CD14-positive monocyte (primary cell): ENCODE data around the gene PTGR1. TPM values are rescaled to one million over a fixed set of nuclear protein-coding genes. Genes with fewer than 3 reads are reported as not detected.

Experiments
- DNase-seq, 3 donors: peaks; one replicate each; pipeline ENCODE4 v3.0.0-alpha.2; 2011 to 2022
- H2AFZ ChIP-seq: 2 replicates; pipeline ENCODE4 v1.6.0; 2012; ENCODE audit warnings: mild to moderate bottlenecking, low read depth, low read length, inconsistent platforms; ENCODE audit not compliant: insufficient read depth, poor library complexity, severe bottlenecking
- H3K27ac ChIP-seq, 2 donors: 1 replicate in 1 of 2; 2 replicates in 1 of 2; pipeline ENCODE4 v1.5.1; 2012 to 2013; ENCODE audit warnings: low read length in 2 of 2, control low read depth in 1 of 2, inconsistent platforms in 1 of 2, low read depth in 1 of 2, mild to moderate bottlenecking in 1 of 2
- H3K27me3 ChIP-seq, 2 donors: one replicate each; pipeline versions ENCODE4 v1.6.0 to v1.6.1; 2011 to 2013; ENCODE audit warnings: low read length in 2 of 2; ENCODE audit not compliant: control insufficient read depth in 2 of 2, insufficient read depth in 2 of 2
- H3K36me3 ChIP-seq, 2 donors: replicated peaks in 1 of 2; 1 replicate in 1 of 2; 2 replicates in 1 of 2; pipeline versions ENCODE4 v1.5.1 to v1.6.1; 2012 to 2013; ENCODE audit warnings: low read length in 2 of 2, control low read depth in 1 of 2, inconsistent platforms in 1 of 2, mild to moderate bottlenecking in 1 of 2; ENCODE audit not compliant: insufficient read depth in 2 of 2, control insufficient read depth in 1 of 2
- H3K4me1 ChIP-seq, 2 donors: 1 replicate in 1 of 2; 2 replicates in 1 of 2; pipeline versions ENCODE4 v1.5.1 to v1.6.1; 2012 to 2013; ENCODE audit warnings: low read length in 2 of 2, control low read depth in 1 of 2, inconsistent platforms in 1 of 2, mild to moderate bottlenecking in 1 of 2, moderate library complexity in 1 of 2; ENCODE audit not compliant: insufficient read depth in 2 of 2, control insufficient read depth in 1 of 2
- H3K4me2 ChIP-seq: replicated peaks from 2 replicates; pipeline ENCODE3; 2012; ENCODE audit warnings: low read length, moderate library complexity, mild to moderate bottlenecking; ENCODE audit not compliant: poor library complexity, severe bottlenecking; ENCODE audit errors: extremely low read depth
- H3K4me3 ChIP-seq, 3 experiments: fragments of 200-600 bp in 1 of 3; sonication (generic) in 1 of 3; replicated peaks in 1 of 3; 1 replicate in 2 of 3; 2 replicates in 1 of 3; pipeline ENCODE4 v1.5.1; 2011 to 2013; ENCODE audit warnings: low read length in 3 of 3, mild to moderate bottlenecking in 3 of 3, control low read depth in 2 of 3, low read depth in 2 of 3, inconsistent platforms in 1 of 3, moderate library complexity in 1 of 3
- H3K79me2 ChIP-seq: 2 replicates; pipeline ENCODE4 v1.6.0; 2012; ENCODE audit warnings: mild to moderate bottlenecking, control low read depth, inconsistent platforms, low read length, moderate library complexity; ENCODE audit not compliant: insufficient read depth
- H3K9ac ChIP-seq: 2 replicates; pipeline ENCODE4 v1.6.0; 2017; ENCODE audit warnings: low read length, mild to moderate bottlenecking; ENCODE audit not compliant: insufficient read depth, poor library complexity, severe bottlenecking
- H3K9me3 ChIP-seq, 2 donors: replicated peaks in 1 of 2; 1 replicate in 1 of 2; 2 replicates in 1 of 2; pipeline versions ENCODE4 v1.5.1 to v1.6.1; 2012 to 2013; ENCODE audit warnings: low read length in 2 of 2, control low read depth in 1 of 2; ENCODE audit not compliant: control insufficient read depth in 1 of 2, insufficient read depth in 1 of 2
- H4K20me1 ChIP-seq: 2 replicates; pipeline ENCODE4 v1.6.0; 2012; ENCODE audit warnings: mild to moderate bottlenecking, low read length, control low read depth, moderate library complexity; ENCODE audit not compliant: insufficient read depth
- H3K27ac Mint-ChIP-seq, 7 donors: one replicate each; pipeline ENCODE4 v1.8.0; 2020; ENCODE audit warnings: mild to moderate bottlenecking in 7 of 7, mixed read lengths in 7 of 7, moderate library complexity in 6 of 7, inconsistent platforms in 2 of 7
- H3K27me3 Mint-ChIP-seq, 3 donors: one replicate each; pipeline ENCODE4 v1.8.0; 2021 to 2022; ENCODE audit warnings: low read depth in 3 of 3, mild to moderate bottlenecking in 3 of 3, mixed read lengths in 3 of 3, moderate library complexity in 3 of 3, inconsistent platforms in 1 of 3
- H3K36me3 Mint-ChIP-seq, 2 donors: one replicate each; pipeline ENCODE4 v1.8.0; 2020; ENCODE audit warnings: mixed read lengths in 2 of 2, inconsistent platforms in 1 of 2, mild to moderate bottlenecking in 1 of 2
- H3K4me1 Mint-ChIP-seq: one replicate; pipeline ENCODE4 v1.8.0; 2020; ENCODE audit warnings: mild to moderate bottlenecking, mixed read lengths
- H3K4me3 Mint-ChIP-seq, 2 donors: one replicate each; pipeline ENCODE4 v1.8.0; 2020; ENCODE audit warnings: mild to moderate bottlenecking in 2 of 2, mixed read lengths in 2 of 2, moderate library complexity in 1 of 2
- H3K9me3 Mint-ChIP-seq, 7 donors: one replicate each; pipeline ENCODE4 v1.8.0; 2020 to 2022; ENCODE audit warnings: mixed read lengths in 7 of 7, mild to moderate bottlenecking in 6 of 7, moderate library complexity in 6 of 7, inconsistent platforms in 2 of 7
- WGBS: methylation state at CpG from one replicate; pipeline ENCODE4 v1.1.5; 2013; ENCODE audit warnings: missing lambda C conversion rate; ENCODE audit not compliant: insufficient coverage; 5-methylcytosine and 5-hydroxymethylcytosine counted together
- intact Hi-C, 2 donors: fragments of 100-400 bp; cut with micrococcal nuclease; formaldehyde crosslinking; loops; one replicate each; pipeline versions ENCODE4 v1.15.0 to v1.15.1; 2023
- polyA plus RNA-seq, 3 donors: library from polyadenylated mRNA; depleted of rRNA in 1 of 3; unstranded in 2 of 3; stranded (reverse) in 1 of 3; fragments of 300-500 nt in 2 of 3; fragments of >200 nt in 1 of 3; fragmentation: Illumina TruSeq in 2 of 3; gene quantifications; 1 replicate in 2 of 3; 2 replicates in 1 of 3; pipeline ENCODE4 v1.2.3, GENCODE V29; 2012 to 2021
- TF ChIP-seq, protein P1 (sequence below): fragments of 200-600 bp; IDR thresholded peaks from one replicate; pipeline ENCODE4 v1.8.0; 2022; ENCODE audit warnings: antibody characterized with exemption, mild to moderate bottlenecking

Gene PTGR1
- polyA plus RNA-seq, 3 donors, result 0.41 to 1.1 (median 0.68) TPM

DNA sequence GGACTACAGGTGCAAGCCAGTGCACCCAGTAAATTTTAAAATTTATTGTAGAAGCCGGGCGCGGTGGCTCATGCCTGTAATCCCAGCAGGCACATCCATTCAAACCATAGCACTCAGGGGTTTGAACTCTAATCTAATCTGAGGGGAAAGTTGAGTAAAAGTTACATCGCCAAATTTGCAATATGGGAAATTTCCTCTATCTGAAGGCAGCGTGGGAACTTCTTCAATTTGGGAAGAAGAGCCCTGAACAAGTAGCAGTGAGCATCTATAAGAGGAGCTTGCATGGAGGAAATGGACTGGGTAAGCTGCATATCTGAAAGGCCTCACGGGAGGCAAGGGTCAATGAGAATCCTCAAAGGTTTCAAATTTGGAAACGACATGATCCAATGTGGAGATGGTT, 29.0 kb upstream of the PTGR1 start:
- H3K79me2 ChIP-seq, result peaks cover 22% of the 10 kb centered on the region
- WGBS, result 83% methylated on average over 2 of the region's 7 CpGs
- H3K27me3 ChIP-seq, result peaks cover 0 to 5% of the 10 kb centered on the region in 2 donors
- peaks cover 0 to 2% (median 1%) of the 10 kb centered on the region in 3 donors for H3K27me3 Mint-ChIP-seq
- H3K4me2 ChIP-seq, result no peak overlapping the region
- no peak overlapping the region for H3K9ac ChIP-seq
- peaks cover 1 to 2% of the 10 kb centered on the region in 2 donors for H3K36me3 Mint-ChIP-seq
- H3K4me1 Mint-ChIP-seq, result peaks cover 24% of the 10 kb centered on the region
- no peak overlapping the region for H2AFZ ChIP-seq
- H3K4me1 ChIP-seq, result peaks cover 21 to 23% of the 10 kb centered on the region in 2 donors
- peaks cover 6% of the 10 kb centered on the region for H4K20me1 ChIP-seq
- intact Hi-C loops, result no loop called here
- H3K9me3 ChIP-seq, result no peaks in the 10 kb centered on the region
- no peak overlapping the region for H3K4me3 ChIP-seq
- no peaks in the 10 kb centered on the region for H3K9me3 Mint-ChIP-seq
- no peak overlapping the region for H3K4me3 Mint-ChIP-seq
- H3K27ac Mint-ChIP-seq, result no peak overlapping the region
- TF ChIP-seq, protein P1, sequence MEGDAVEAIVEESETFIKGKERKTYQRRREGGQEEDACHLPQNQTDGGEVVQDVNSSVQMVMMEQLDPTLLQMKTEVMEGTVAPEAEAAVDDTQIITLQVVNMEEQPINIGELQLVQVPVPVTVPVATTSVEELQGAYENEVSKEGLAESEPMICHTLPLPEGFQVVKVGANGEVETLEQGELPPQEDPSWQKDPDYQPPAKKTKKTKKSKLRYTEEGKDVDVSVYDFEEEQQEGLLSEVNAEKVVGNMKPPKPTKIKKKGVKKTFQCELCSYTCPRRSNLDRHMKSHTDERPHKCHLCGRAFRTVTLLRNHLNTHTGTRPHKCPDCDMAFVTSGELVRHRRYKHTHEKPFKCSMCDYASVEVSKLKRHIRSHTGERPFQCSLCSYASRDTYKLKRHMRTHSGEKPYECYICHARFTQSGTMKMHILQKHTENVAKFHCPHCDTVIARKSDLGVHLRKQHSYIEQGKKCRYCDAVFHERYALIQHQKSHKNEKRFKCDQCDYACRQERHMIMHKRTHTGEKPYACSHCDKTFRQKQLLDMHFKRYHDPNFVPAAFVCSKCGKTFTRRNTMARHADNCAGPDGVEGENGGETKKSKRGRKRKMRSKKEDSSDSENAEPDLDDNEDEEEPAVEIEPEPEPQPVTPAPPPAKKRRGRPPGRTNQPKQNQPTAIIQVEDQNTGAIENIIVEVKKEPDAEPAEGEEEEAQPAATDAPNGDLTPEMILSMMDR, result no peak
- H3K27ac ChIP-seq, result no peak overlapping the region
- no peaks in the 10 kb centered on the region for H3K36me3 ChIP-seq
- peak in 1 of 3 donors; percentile 37 for DNase-seq

DNA sequence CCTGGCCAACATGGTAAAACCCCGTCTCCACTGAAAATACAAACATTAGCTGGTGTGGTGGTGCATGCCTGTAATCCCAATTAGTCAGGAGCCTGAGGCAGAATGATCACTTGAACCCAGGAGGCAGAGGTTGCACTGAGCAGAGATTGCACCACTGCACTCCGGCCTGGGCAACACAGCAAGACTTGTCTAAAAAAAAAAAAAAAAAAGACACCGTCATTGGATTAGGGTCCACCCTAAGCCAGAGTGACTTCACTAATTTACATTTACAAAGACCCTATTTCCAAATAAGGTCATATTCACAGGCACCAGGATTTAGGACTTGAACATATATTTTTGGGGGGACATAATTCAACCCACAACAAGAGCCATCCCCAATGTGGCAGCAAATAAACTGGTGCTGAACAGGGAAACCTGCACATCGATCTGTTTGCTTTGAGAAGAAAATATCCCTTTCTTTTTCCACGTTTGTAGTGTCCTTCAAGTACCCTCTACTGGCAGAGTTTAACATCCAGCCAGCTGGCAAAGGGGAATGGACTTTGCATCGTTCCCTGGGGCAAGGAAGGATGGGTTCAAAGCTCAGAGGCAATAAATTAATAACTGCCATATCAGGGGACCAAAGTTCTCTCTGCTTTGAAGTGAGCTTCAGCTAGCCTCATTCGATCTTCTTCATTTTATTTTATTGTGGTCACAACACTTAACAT, 28.0 kb upstream of the PTGR1 start:
- Histone ChIP-seq H3K27me3 (peaks cover 0 to 5% of the 10 kb centered on the region in 2 donors), H3K27ac (no peak overlapping the region), H3K36me3 (no peaks in the 10 kb centered on the region), H4K20me1 (no peaks in the 10 kb centered on the region), H3K9ac (no peak overlapping the region), H3K9me3 (no peaks in the 10 kb centered on the region), H3K4me3 (no peak overlapping the region), H3K4me1 (peaks cover 18 to 28% of the 10 kb centered on the region in 2 donors), H2AFZ (no peak overlapping the region), H3K4me2 (no peak overlapping the region), H3K79me2 (peaks cover 12% of the 10 kb centered on the region)
- H3K27ac Mint-ChIP-seq, result no peak overlapping the region
- intact Hi-C loops, result no loop called here
- no peak overlapping the region for H3K4me3 Mint-ChIP-seq
- peaks cover 0 to 2% (median 1%) of the 10 kb centered on the region in 3 donors for H3K27me3 Mint-ChIP-seq
- H3K36me3 Mint-ChIP-seq, result no peaks in the 10 kb centered on the region
- WGBS, result 96% methylated on average over 4 of the region's 7 CpGs
- TF ChIP-seq, protein P1, result no peak
- peaks cover 23% of the 10 kb centered on the region for H3K4me1 Mint-ChIP-seq
- DNase-seq, result no peak
- peaks cover 0 to 4% (median 0%) of the 10 kb centered on the region in 7 donors for H3K9me3 Mint-ChIP-seq
